GM23248 (cell line): ENCODE measurements around the gene ANKRD24. TPM values are rescaled to one million over a fixed set of nuclear protein-coding genes. Genes with fewer than 3 reads are reported as not detected.
A peak's percentile ranks its signal among the peaks of the same experiment; 100 is the strongest.

Source experiments
- DNase-seq: peaks from one replicate; pipeline ENCODE4 v3.0.0-alpha.2; 2015
- H2AFZ ChIP-seq: fragments of 200-600 bp; sonication (generic); 2 replicates; pipeline ENCODE4 v1.6.1; 2016; ENCODE audit warnings: antibody characterized with exemption
- H3F3A ChIP-seq: fragments of 200-600 bp; sonication (generic); 2 replicates; pipeline ENCODE4 v1.6.1; 2016; ENCODE audit warnings: mild to moderate bottlenecking, antibody characterized with exemption, mixed run types; ENCODE audit not compliant: insufficient read depth
- H3K27ac ChIP-seq: fragments of 200-600 bp; sonication (generic); 2 replicates; pipeline ENCODE4 v1.5.1; 2016; ENCODE audit warnings: mild to moderate bottlenecking
- H3K27me3 ChIP-seq: fragments of 200-600 bp; sonication (generic); replicated peaks from 2 replicates; pipeline ENCODE4 v1.6.1; 2016; ENCODE audit warnings: mild to moderate bottlenecking; ENCODE audit not compliant: insufficient read depth
- H3K36me3 ChIP-seq: fragments of 200-600 bp; sonication (generic); 2 replicates; pipeline ENCODE4 v1.6.1; 2016; ENCODE audit warnings: low read depth, mild to moderate bottlenecking
- H3K4me1 ChIP-seq: fragments of 200-600 bp; sonication (generic); 2 replicates; pipeline ENCODE4 v1.6.1; 2016; ENCODE audit warnings: mild to moderate bottlenecking; ENCODE audit not compliant: insufficient read depth
- H3K4me2 ChIP-seq: fragments of 200-600 bp; sonication (generic); one replicate; pipeline ENCODE4 v1.6.1; 2016; ENCODE audit warnings: mild to moderate bottlenecking; ENCODE audit not compliant: unreplicated experiment
- H3K4me3 ChIP-seq: fragments of 200-600 bp; sonication (generic); 2 replicates; pipeline ENCODE4 v1.5.1; 2016; ENCODE audit warnings: mild to moderate bottlenecking
- H3K79me2 ChIP-seq: fragments of 200-600 bp; sonication (generic); 2 replicates; pipeline ENCODE4 v1.6.1; 2016; ENCODE audit warnings: mild to moderate bottlenecking; ENCODE audit not compliant: insufficient read depth
- H3K9ac ChIP-seq: fragments of 200-600 bp; sonication (generic); 2 replicates; pipeline ENCODE4 v1.6.1; 2016; ENCODE audit warnings: mild to moderate bottlenecking
- H3K9me2 ChIP-seq: fragments of 200-600 bp; sonication (generic); 2 replicates; pipeline ENCODE4 v1.6.1; 2016; ENCODE audit warnings: mixed run types, mild to moderate bottlenecking, moderate library complexity; ENCODE audit not compliant: insufficient read depth
- H3K9me3 ChIP-seq: fragments of 200-600 bp; sonication (generic); one replicate; pipeline ENCODE4 v1.6.1; 2017; ENCODE audit warnings: low read depth
- H4K20me1 ChIP-seq: fragments of 200-600 bp; sonication (generic); 2 replicates; pipeline ENCODE4 v1.6.0; 2016; ENCODE audit not compliant: insufficient read depth
- EZH2 ChIP-seq: fragments of 200-600 bp; sonication (generic); IDR thresholded peaks from 2 replicates; pipeline ENCODE4 v1.6.1; 2018; ENCODE audit warnings: antibody characterized with exemption, mild to moderate bottlenecking; ENCODE audit not compliant: insufficient read depth, poor library complexity, severe bottlenecking
- EZH2phosphoT487 ChIP-seq: fragments of 200-600 bp; sonication (generic); IDR thresholded peaks from 2 replicates; pipeline ENCODE4 v1.6.1; 2018; ENCODE audit warnings: antibody characterized with exemption, moderate library complexity, mild to moderate bottlenecking, low read depth; ENCODE audit not compliant: insufficient read depth
- WGBS, 2 experiments: methylation state at CpG; one replicate each; pipeline ENCODE4 v1.1.6; 2015 to 2017; ENCODE audit warnings: low lambda C conversion rate in 2 of 2, low coverage in 1 of 2; ENCODE audit errors: missing lambda C conversion rate in 2 of 2; 5-methylcytosine and 5-hydroxymethylcytosine counted together
- in situ Hi-C: fragments of 300-500 bp; cut with MboI; formaldehyde crosslinking; loops from 2 replicates; pipeline ENCODE4 v1.15.0; 2020
- polyA plus RNA-seq: library from polyadenylated mRNA; unstranded; fragments of >200 nt; fragmentation: Nextera tagmentation; extraction: Ambion mirVana; gene quantifications from 2 replicates; pipeline ENCODE4 v1.2.1, GENCODE V29; 2016
- total RNA-seq: library from RNA; depleted of rRNA; stranded (reverse); fragments of >200 nt; shearing (Covaris generic); gene quantifications from 2 replicates; pipeline ENCODE4 v1.2.3, GENCODE V29; 2014

ANKRD24 gene
- total and polyA plus RNA-seq, 2 experiments from 2014 or later: 0.46 to 0.54 TPM

DNA sequence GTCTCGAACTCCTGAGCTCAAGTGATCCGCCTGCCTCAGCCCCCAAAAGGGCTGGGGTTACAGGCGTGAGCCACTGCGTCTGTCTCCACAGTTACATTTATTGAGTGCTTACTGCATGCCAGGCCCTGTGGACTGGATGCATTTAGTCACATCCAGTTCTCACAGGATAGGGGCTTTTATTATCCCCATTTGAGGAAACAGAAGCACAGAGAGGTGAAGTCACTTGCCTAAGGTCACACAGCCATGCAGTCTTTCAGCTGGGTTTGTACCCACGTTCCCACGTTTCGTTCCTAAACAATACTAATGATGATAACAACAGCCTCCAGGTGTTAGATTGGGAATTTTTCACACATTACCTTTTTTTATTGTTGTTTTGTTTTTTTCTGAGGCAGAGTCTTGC lies 37.7 kb downstream of the ANKRD24 start:
- in situ Hi-C loops: no loop called here
- no peaks in the 10 kb centered on the region for H3K27me3 ChIP-seq
- H3K9me3 ChIP-seq: no peaks in the 10 kb centered on the region
- TF ChIP-seq EZH2phosphoT487 (no peak), EZH2 (no peak)
- no peaks in the 10 kb centered on the region for H3K79me2 ChIP-seq
- WGBS, 2 experiments: 80 to 92% methylated on average over 7 of the region's 7 CpGs
- no peak overlapping the region for H2AFZ ChIP-seq
- no peaks in the 10 kb centered on the region for H3K4me1 ChIP-seq
- no peaks in the 10 kb centered on the region for H3K36me3 ChIP-seq
- no peaks in the 10 kb centered on the region for H3K9me2 ChIP-seq
- no peaks in the 10 kb centered on the region for H3F3A ChIP-seq
- H3K4me2 ChIP-seq: no peak overlapping the region
- no peak overlapping the region for H3K27ac ChIP-seq
- H4K20me1 ChIP-seq: no peaks in the 10 kb centered on the region
- no peak for DNase-seq
- H3K4me3 ChIP-seq: no peak overlapping the region
- no peak overlapping the region for H3K9ac ChIP-seq

DNA sequence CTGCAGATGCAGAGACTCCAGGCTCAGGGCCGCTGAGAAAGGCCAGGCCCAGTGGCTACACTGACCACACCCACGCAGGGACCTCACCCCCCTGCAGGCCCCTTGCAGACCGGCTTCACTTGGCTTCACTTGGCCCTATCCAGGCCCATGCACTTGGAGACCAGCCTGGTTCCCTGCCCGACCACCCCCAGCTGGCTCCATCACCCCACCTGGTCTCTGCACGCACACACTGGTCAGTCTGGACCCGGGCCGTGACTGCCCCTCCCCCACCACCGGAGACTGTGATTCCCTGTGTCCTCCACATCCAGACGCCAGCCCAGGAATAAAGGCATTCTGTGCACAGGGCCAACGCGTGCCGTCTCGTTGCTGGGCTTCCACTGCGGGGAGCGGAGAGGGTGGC lies 42.0 kb downstream of the ANKRD24 start:
- WGBS, 2 experiments: 57 to 63% methylated on average over 15 of the region's 15 CpGs
- no peaks in the 10 kb centered on the region for H4K20me1 ChIP-seq
- in situ Hi-C loops: no loop called here

DNA sequence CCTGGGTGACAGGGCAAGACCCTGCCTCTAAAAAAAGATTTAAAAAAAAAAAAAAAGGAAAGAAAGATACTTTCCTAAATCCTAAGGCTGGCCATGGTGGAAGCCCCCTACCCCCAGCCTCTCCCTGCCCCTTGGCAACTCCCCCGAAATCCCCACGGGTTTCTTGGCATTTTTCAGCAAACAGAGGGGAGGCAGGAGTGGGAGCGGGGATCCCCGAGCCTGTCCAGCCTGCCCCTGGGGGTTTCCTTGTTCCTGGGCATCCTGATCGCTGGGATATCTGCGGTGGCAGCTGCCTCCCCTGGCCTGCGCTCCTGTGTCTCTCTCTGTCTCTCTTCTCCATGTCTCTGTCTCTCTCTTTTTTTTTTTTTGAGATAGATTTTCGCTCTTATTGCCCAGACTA lies 43.4 kb downstream of the ANKRD24 start:
- TF ChIP-seq EZH2 (no peak), EZH2phosphoT487 (no peak)
- Histone ChIP-seq H3K9me3 (no peaks in the 10 kb centered on the region), H4K20me1 (no peaks in the 10 kb centered on the region), H3F3A (no peaks in the 10 kb centered on the region), H3K79me2 (no peaks in the 10 kb centered on the region), H3K4me3 (no peak overlapping the region), H3K9ac (no peak overlapping the region), H3K27me3 (peaks cover 20% of the 10 kb centered on the region), H3K27ac (no peak overlapping the region), H3K4me2 (no peak overlapping the region), H2AFZ (no peak overlapping the region), H3K36me3 (no peaks in the 10 kb centered on the region), H3K4me1 (peaks cover 8% of the 10 kb centered on the region; the same call in 1 of the 2 replicates), H3K9me2 (no peaks in the 10 kb centered on the region)
- no peak for DNase-seq
- WGBS, 2 experiments: 60 to 62% methylated on average over 8 of the region's 8 CpGs
- in situ Hi-C loops: no loop called here

More for the DNA sequence above, 42.0 kb downstream of the ANKRD24 start:
- no peak for TF ChIP-seq EZH2
- TF ChIP-seq EZH2phosphoT487: no peak
- Histone ChIP-seq H3K9me3 (no peaks in the 10 kb centered on the region), H3K4me3 (no peak overlapping the region), H2AFZ (no peak overlapping the region), H3K9me2 (no peaks in the 10 kb centered on the region), H3K79me2 (no peaks in the 10 kb centered on the region), H3F3A (no peaks in the 10 kb centered on the region), H3K4me2 (no peak overlapping the region), H3K4me1 (peaks cover 7% of the 10 kb centered on the region; the same call in 1 of the 2 replicates), H3K27ac (no peak overlapping the region), H3K9ac (no peak overlapping the region), H3K27me3 (peaks cover 20% of the 10 kb centered on the region), H3K36me3 (no peaks in the 10 kb centered on the region)
- no peak for DNase-seq

DNA sequence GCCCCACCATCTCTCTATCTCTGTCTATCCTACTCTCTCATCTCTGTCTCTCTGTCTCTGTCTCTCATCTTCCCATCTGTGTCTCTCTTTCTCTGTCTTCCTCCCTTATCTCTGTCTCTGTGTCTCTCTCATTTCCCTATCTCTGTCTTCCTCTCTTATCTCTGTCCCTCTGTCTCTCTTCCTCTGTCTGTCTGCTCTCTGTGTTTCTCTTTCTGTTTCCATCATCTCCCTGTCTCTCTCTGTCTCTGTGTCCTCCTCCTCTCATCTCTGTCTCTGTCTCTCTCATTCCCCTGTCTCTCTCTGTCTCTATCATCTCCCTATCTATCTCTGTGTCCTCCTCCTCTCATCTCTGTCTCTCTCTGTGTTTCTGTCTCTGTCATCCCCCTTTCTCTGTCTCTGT lies 45.3 kb downstream of the ANKRD24 start:
- Histone ChIP-seq H2AFZ (no peak overlapping the region), H3K4me2 (no peak overlapping the region), H3K27ac (no peak overlapping the region), H3F3A (no peaks in the 10 kb centered on the region), H3K9me2 (no peaks in the 10 kb centered on the region), H3K36me3 (no peaks in the 10 kb centered on the region), H3K4me1 (peaks cover 8% of the 10 kb centered on the region; the same call in 1 of the 2 replicates), H3K79me2 (no peaks in the 10 kb centered on the region), H3K9me3 (no peaks in the 10 kb centered on the region), H3K4me3 (no peak overlapping the region), H3K27me3 (peaks cover 20% of the 10 kb centered on the region), H3K9ac (no peak overlapping the region), H4K20me1 (no peaks in the 10 kb centered on the region)
- no peak for DNase-seq
- TF ChIP-seq EZH2 (no peak), EZH2phosphoT487 (no peak)
- in situ Hi-C loops: no loop called here

DNA sequence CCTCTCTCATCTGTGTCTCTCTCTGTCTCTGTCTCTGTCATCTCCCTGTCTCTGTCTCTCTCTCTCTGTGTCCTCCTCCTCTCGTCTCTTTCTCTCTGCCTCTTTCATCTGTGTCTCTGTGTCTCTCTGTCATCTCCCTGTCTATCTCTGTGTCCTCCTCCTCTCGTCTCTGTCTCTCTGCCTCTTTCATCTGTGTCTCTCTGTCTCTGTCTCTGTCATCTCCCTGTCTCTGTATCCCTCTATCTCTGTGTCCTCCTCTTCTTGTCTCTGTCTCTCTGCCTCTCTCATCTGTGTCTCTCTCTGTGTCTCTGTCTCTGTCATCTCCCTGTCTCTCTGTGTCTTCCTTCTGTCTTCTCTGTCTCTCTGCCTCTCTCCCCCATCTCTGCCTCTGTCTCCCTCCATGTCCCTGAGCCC lies 46.3 kb downstream of the ANKRD24 start:
- Histone ChIP-seq H3K4me1 (peaks cover 8% of the 10 kb centered on the region; the same call in 1 of the 2 replicates), H3K9me3 (no peaks in the 10 kb centered on the region), H3K9ac (no peak overlapping the region), H4K20me1 (no peaks in the 10 kb centered on the region), H3K27ac (no peak overlapping the region), H3K9me2 (no peaks in the 10 kb centered on the region), H3F3A (no peaks in the 10 kb centered on the region), H2AFZ (peak overlapping the region; percentile 48; the same call in 1 of the 2 replicates), H3K27me3 (peaks cover 20% of the 10 kb centered on the region), H3K4me3 (no peak overlapping the region), H3K79me2 (no peaks in the 10 kb centered on the region), H3K36me3 (no peaks in the 10 kb centered on the region), H3K4me2 (peak overlapping the region; percentile 12)
- no peak for DNase-seq
- in situ Hi-C loops: no loop called here
- no peak for TF ChIP-seq EZH2
- TF ChIP-seq EZH2phosphoT487: no peak
- 61 to 73% methylated on average over 2 of the region's 2 CpGs for WGBS, 2 experiments
